HG02588 (cell line): ENCODE data around the gene SLC35E2B.
A peak's percentile ranks its signal among the peaks of the same experiment; 100 is the strongest.

ENCODE experiments used
- ATAC-seq: cut with Tn5 transposase; IDR thresholded peaks from one replicate; pipeline ENCODE4 v1.9.1; 2021; ENCODE audit warnings: mild to moderate bottlenecking, moderate library complexity; ENCODE audit not compliant: unreplicated experiment

SLC35E2B gene

GRCh38 chr1:1615256-1616044, 77.1 kb downstream of the SLC35E2B start, which contains the start of gene MIB2:
TSS of gene MIB2 (plus strand) at chr1:1615500. CDS start at chr1:1623453, 7,953 bp downstream.
- peak; percentile 81 for ATAC-seq

DNA sequence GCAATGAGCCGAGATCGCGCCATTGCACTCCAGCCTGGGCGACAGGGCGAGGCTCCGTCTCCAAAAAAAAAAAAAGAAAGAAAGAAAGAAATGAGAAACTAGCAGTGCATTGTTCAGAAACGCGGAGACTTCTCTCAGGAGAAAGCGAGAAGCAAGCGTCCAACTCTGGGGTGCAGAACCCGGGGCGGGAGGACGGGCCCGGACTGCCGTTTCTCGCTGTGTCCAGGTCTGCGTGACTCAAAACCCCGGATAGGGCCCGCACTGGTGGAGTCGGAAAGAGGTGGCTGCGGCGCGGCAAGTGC, 77.7 kb downstream of the SLC35E2B start:
- no peak for ATAC-seq

DNA sequence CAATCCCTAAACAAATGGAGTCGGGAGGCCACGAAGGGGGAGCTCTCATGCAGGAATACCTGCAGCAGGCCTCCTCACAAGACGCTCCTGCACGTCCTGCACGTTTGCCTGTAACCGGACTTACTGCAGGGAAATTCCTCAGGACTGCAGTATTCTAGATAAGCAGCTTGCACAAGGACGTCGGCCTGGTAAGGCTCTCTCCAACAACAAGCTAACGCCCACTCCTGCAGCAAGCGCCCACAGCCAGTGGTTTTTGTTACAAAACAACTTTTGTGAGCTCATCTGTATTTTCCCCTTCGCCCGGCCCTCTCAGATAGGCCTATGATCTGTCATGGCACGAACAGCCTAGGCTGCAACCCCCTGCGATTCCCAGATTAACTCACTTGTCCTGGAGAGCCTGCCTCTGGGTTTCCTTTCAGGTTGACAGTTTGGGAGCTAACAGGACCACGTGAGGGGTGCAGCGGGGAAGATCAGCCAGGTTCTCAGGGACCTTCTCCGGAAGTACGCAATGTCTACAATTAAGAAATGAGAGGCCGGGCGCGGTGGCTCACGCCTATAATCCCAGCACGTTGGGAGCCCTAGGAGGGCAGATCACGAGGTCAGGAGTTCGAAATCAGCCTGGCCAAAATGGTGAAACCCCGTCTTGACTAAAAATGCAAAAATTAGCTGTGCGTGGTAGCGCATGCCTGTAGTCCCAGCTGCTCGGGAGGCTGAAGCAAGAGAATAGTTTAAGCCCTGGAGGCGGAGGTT, 78.2 kb downstream of the SLC35E2B start:
- no peak for ATAC-seq

DNA sequence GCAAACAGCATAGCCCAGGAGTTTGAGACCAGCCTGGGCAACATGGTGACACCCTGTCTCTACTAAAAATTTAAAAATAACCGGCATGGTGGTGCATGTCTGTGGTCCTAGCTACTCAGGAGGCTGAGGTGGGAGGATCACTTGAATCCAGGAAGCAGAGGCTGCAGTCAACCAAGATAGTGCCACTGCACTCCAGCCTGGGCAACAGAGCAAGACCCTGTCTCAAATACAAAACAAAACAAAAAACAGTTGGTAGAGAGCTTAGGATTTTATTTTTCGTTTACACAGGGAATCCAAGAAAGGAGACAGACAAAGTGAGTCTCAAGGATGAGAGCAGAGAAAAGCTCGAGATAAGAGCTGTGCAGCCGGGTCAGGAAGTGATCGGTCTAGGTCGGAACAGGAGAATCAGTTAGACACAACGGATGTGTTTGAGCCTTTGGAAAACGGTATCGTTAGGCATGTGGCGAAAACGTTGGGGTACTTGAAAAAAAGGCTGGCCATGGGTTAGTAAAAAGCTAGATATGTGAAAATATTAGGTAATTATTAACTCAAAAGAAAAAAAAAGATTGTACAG, 79.0 kb downstream of the SLC35E2B start:
- no peak for ATAC-seq

DNA sequence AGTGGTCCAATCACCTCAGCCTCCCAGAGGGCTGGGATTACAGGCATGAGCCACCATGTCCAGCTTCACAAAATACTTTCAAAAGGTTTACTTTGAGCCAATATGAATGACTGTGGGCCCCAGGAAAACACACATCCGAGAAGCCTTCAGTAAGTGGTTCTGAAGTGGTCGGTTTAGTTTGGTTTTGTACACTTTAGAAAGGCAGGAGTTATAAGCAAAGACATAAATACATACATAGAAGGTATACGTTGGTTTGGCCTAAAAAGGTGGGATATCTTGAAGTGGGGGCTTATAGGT, 80.5 kb downstream of the SLC35E2B start:
- no peak for ATAC-seq

GRCh38 chr1:1610796-1611195, 81.8 kb downstream of the SLC35E2B start:
- ATAC-seq: no peak

DNA sequence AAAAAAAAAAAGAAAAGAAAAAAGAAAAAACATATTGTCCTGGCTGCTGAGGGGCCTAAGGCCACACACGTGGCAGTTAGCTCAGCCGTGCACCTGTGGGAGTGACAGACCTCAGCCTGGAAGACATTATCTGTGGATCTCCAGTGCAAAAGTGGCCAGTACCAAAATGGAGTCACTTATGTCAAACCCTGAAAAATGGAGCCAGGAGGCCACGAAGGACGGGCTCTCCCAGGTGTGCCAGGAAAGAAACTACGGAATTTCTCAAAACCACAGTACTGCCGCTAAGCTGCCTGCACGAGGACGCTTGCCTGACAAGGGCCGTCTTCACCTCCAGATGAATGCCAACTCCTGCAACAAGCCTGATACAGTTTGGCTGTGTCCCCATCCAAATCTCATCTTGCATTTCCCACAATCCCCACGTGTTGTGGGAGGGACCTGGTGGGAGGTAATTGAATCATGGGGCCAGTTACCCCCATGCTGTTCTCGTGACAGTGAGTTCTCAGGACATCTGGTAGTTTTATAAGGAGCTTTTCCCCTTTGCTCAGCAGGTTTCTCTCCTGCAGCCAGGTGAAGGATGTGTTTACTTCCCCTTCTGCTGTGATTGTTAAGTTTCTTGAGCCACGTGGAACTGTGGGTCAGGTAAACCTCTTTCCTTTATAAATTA, 82.6 kb downstream of the SLC35E2B start:
- no peak for ATAC-seq
